ENCODE measurements around the gene KIRREL3. TPM values are rescaled to one million over a fixed set of nuclear protein-coding genes. Genes with fewer than 3 reads are reported as not detected.

KIRREL3 gene
- total and polyA plus RNA-seq, 2 donors (not counting 3 experiments of a cell fraction or from before 2014, with no cell fraction given): not detected

- no peaks in the 10 kb centered on the region for H3K79me2 ChIP-seq (ENCODE audit: control insufficient read depth, insufficient read depth, low read length)
- H3K4me2 ChIP-seq (ENCODE audit: insufficient read depth, low read length): no peak overlapping the region
- intact Hi-C loops (cut with micrococcal nuclease) (loop anchor here (1.0 to 5.0 kb wide), 6 partner anchors 273 to 680 kb away; no protein-coding TSS in a partner anchor), dilution Hi-C loops (cut with MboI; ENCODE audit: extremely low pct_ligation_motif_present, low sequenced_read_pairs) (no loop called here)
- no peak overlapping the region for H3K27ac ChIP-seq (ENCODE audit: insufficient read depth, low read depth, low read length)
- FAIRE-seq (peak; percentile 78), DNase-seq (ENCODE audit: low read depth, low spot score) (peak; percentile 35)
- no peak overlapping the region for H3K4me3 ChIP-seq (replicated peaks in 1 of 3; ENCODE audit: insufficient read depth in 1 of 3, low read depth in 1 of 3, low read length in 3 of 3)
- CTCF ChIA-PET: interaction anchor here (0.6 to 3.7 kb wide), 14 partner anchors 12 to 1032 kb away, joined by 3 to 40 read pairs (median 4); no protein-coding TSS in a partner anchor
- H3K36me3 ChIP-seq (ENCODE audit: control insufficient read depth in 2 of 2, extremely low read depth in 1 of 2, insufficient read depth in 2 of 2, low read length in 2 of 2): no peaks in the 10 kb centered on the region
- no peak overlapping the region for H3K9ac ChIP-seq (replicated peaks; ENCODE audit: extremely low read depth, insufficient read depth, low read length)
- BruUV-seq (replicated peaks): no TSS peak
- H3K27me3 ChIP-seq (ENCODE audit: control insufficient read depth in 2 of 2, insufficient read depth in 2 of 2, low read length in 2 of 2): no peaks in the 10 kb centered on the region
- no peaks in the 10 kb centered on the region for H3K9me3 ChIP-seq (replicated peaks; ENCODE audit: control insufficient read depth, insufficient read depth, low read length)
- POLR2A ChIA-PET: no interaction called here
- TF ChIP-seq POLR2AphosphoS5 (IDR thresholded peaks at IDR 0.05; ENCODE audit: insufficient read depth, low read depth, low read length) (no peak), CTCF (IDR thresholded peaks at IDR 0.05; ENCODE audit: extremely low read depth in 1 of 2, insufficient read depth in 1 of 2, low read depth in 1 of 2, low read length in 2 of 2) (peak; percentile 76 to 96), POLR2A (IDR thresholded peaks at IDR 0.05; ENCODE audit: low read depth, low read length) (no peak), EZH2 (IDR thresholded peaks at IDR 0.05; ENCODE audit: borderline replicate concordance, low read depth, low read length, severe bottlenecking) (no peak), JUN (IDR thresholded peaks at IDR 0.05; ENCODE audit: borderline replicate concordance, insufficient read depth, insufficient read length, low read depth) (no peak)
- H3K4me1 ChIP-seq (ENCODE audit: control insufficient read depth, extremely low read depth, insufficient read depth, low read length): no peaks in the 10 kb centered on the region
- no peak overlapping the region for H2AFZ ChIP-seq (ENCODE audit: low read depth, low read length)
- H4K20me1 ChIP-seq (replicated peaks; ENCODE audit: control insufficient read depth, extremely low read depth, insufficient read depth, low read length): no peaks in the 10 kb centered on the region
- H3K9me1 ChIP-seq (replicated peaks; ENCODE audit: control insufficient read depth, extremely low read depth, insufficient read depth, low read length): no peaks in the 10 kb centered on the region
These were observed 10.4 kb downstream of the KIRREL3 start for GRCh38 chr11:126989942-126990715.

All from endothelial cell of umbilical vein (primary cell).